Pancreas (tissue), 10 donors: ENCODE measurements around the gene P3H4. TPM values are rescaled to one million over a fixed set of nuclear protein-coding genes. Genes with fewer than 3 reads are reported as not detected.

ENCODE experiments used
- ATAC-seq, 4 donors: fragments of 200-7000 bp; cut with Tn5 transposase; one replicate each; pipeline versions ENCODE4 v1.8.0 to v1.9.1; 2020; ENCODE audit warnings: mild to moderate bottlenecking in 4 of 4, moderate library complexity in 4 of 4
- DNase-seq, 6 donors: peaks; one replicate each; pipeline ENCODE4 v3.0.0-alpha.2; 2020
- FAIRE-seq: peaks from 2 replicates; lab custom pipeline; 2012; peaks lifted over from hg19 to GRCh38; lab: Jason Lieb, UNC
- H3K27ac ChIP-seq, 4 donors: fragments of 200-600 bp; sonication (generic); 1 replicate in 3 of 4; 2 replicates in 1 of 4; pipeline versions ENCODE4 v1.5.0 to v1.8.0; 2020
- H3K27me3 ChIP-seq, 4 donors: fragments of 200-600 bp; one replicate each; pipeline ENCODE4 v1.8.0; 2021
- H3K36me3 ChIP-seq, 3 donors: fragments of 200-600 bp; sonication (generic) in 1 of 3; one replicate each; pipeline versions ENCODE4 v1.5.0 to v1.8.0; 2020 to 2021
- H3K4me1 ChIP-seq, 3 donors: fragments of 200-600 bp; one replicate each; pipeline ENCODE4 v1.8.0; 2021
- H3K4me3 ChIP-seq, 4 donors: fragments of 200-600 bp; sonication (generic) in 2 of 4; one replicate each; pipeline versions ENCODE4 v1.5.0 to v1.8.0; 2020 to 2021
- H3K9me3 ChIP-seq, 4 donors: fragments of 200-600 bp; one replicate each; pipeline ENCODE4 v1.8.0; 2021
- WGBS, 2 donors: extraction: QIAGEN DNeasy Blood & Tissue Kit; methylation state at CpG; one replicate each; pipeline ENCODE4 v1.1.7; 2013; 5-methylcytosine and 5-hydroxymethylcytosine counted together
- intact Hi-C, 3 donors: fragments of 100-400 bp; cut with DNase I; formaldehyde crosslinking; loops; one replicate each; pipeline versions ENCODE4 v1.11.1 to v1.14.2; 2022
- polyA plus RNA-seq, 2 donors: library from polyadenylated mRNA; stranded (reverse); fragments of 200-250 nt; gene quantifications; one replicate each; pipeline ENCODE4 v1.2.3, GENCODE V29; 2013
- total RNA-seq, 6 donors: library from RNA; stranded (reverse); fragmentation: NEBNext Ultra II Directional in 4 of 6; extraction: Animal tissue kit (Norgen Biotek cat#: 25700) in 4 of 6; gene quantifications; one replicate each; pipeline versions ENCODE4 v1.2.1 to v1.2.4, GENCODE V29; 2021 to 2023
- TF ChIP-seq, protein P1 (sequence below), 4 donors: fragments of 200-600 bp; sonication (generic) in 3 of 4; IDR thresholded peaks; one replicate each; pipeline versions ENCODE4 v1.5.0 to v1.8.0; 2021; ENCODE audit warnings: antibody characterized with exemption in 4 of 4
- donor health status: healthy with polysubstance abuse.
- donor health status: DM: no; HTN: no; CAD: no; lungs with moderate emphysema.
- donor health status: DM: no; HTN: no; CAD: no.
- donor health status: control.
- donor health status: control.
- donor health status: Bipolar disorder and iron deficiency.
- donor health status: DM: yes; HTN: yes; CAD: no.
- donor health status: DM: no; HTN: no; CAD: no.
- donor health status: DM: no; HTN: no; CAD: no.
- donor health status: DM: yes; HTN: yes; CAD: no.

P3H4 gene
- total and polyA plus RNA-seq, 8 donors = 8.4 to 16.6 (median 11.4) TPM

DNA sequence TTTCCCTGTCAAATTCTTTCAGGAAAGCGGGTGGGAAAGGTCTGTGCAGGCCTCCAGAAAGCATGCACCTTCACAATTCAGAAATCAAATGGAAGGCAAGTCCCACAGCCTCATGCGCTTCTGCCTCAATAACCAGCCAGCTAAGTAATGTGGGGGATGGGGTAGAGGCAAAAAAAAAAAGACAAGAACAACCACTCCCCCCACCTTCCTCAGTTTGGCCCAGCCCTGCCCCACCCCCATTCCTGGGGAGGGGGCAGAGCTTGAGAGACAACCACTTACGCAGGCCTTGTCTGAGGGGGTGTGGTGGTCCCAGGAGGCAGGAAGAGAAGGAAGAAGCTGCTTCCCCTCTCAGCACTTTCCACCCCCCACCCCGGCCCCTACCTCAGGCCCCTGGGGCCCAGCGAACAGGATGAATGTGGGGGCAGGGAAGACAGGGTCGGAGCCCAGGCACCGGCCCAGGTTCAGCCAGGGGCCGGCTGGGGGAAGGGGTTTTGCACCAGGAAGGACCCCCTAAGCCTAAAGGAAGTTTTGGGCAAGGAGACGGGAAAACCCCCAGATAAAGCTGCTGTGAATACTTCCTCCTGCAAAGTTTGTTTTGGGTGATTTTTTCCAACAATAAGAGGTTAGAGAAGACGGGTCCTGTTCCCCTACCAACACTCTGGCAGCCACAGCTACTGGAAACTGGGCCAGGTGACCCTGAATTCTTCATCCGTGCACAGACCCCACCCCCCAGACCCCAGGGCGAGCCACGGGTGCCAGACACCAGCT lies 26.5 kb downstream of the P3H4 start:
- Histone ChIP-seq H3K9me3 (no peaks in the 10 kb centered on the region), H3K4me1 (peaks cover 5 to 29% (median 7%) of the 10 kb centered on the region in 3 donors), H3K4me3 (peak overlapping the region; percentile 52 to 88 (median 70)), H3K36me3 (no peaks in the 10 kb centered on the region), H3K27me3 (no peaks in the 10 kb centered on the region), H3K27ac (peak overlapping the region; percentile 90 to 98 (median 95))
- FAIRE-seq (no peak), ATAC-seq (no peak), DNase-seq (no peak)
- intact Hi-C loops = no loop called here
- whole genome bisulfite sequencing, 2 donors = 6% methylated on average over 12 to 13 of the region's 13 CpGs
- TF ChIP-seq, protein P1, sequence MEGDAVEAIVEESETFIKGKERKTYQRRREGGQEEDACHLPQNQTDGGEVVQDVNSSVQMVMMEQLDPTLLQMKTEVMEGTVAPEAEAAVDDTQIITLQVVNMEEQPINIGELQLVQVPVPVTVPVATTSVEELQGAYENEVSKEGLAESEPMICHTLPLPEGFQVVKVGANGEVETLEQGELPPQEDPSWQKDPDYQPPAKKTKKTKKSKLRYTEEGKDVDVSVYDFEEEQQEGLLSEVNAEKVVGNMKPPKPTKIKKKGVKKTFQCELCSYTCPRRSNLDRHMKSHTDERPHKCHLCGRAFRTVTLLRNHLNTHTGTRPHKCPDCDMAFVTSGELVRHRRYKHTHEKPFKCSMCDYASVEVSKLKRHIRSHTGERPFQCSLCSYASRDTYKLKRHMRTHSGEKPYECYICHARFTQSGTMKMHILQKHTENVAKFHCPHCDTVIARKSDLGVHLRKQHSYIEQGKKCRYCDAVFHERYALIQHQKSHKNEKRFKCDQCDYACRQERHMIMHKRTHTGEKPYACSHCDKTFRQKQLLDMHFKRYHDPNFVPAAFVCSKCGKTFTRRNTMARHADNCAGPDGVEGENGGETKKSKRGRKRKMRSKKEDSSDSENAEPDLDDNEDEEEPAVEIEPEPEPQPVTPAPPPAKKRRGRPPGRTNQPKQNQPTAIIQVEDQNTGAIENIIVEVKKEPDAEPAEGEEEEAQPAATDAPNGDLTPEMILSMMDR (IDR thresholded peaks at IDR 0.05) = no peak

- peak overlapping the region in 3 of 4 donors; percentile 95 to 98 (median 95) for H3K27ac ChIP-seq
- FAIRE-seq (no peak), ATAC-seq (peak in 3 of 4 donors; percentile 2 to 5 (median 5))
These were observed 27.5 kb downstream of the P3H4 start for GRCh38 chr17:41784207-41784744.

GRCh38 chr17:41782142-41782541 lies 29.6 kb downstream of the P3H4 start:
- DNase-seq (no peak), FAIRE-seq (no peak), ATAC-seq (no peak)
- TF ChIP-seq, protein P1 (IDR thresholded peaks at IDR 0.05) = no peak
- H3K27ac ChIP-seq = peak overlapping the region in 1 of 4 donors; percentile 6
- H3K4me3 ChIP-seq = no peak overlapping the region
- H3K4me1 ChIP-seq = peaks cover 16 to 52% (median 18%) of the 10 kb centered on the region in 3 donors
- intact Hi-C loops = no loop called here
- WGBS, 2 donors = 32 to 33% methylated on average over 4 of the region's 4 CpGs
- no peaks in the 10 kb centered on the region for H3K27me3 ChIP-seq
- H3K36me3 ChIP-seq = no peaks in the 10 kb centered on the region
- no peaks in the 10 kb centered on the region for H3K9me3 ChIP-seq

More at GRCh38 chr17:41784207-41784744, 27.5 kb downstream of the P3H4 start:
- Histone ChIP-seq H3K4me3 (peak overlapping the region in 2 of 4 donors; percentile 75 to 88), H3K27me3 (no peaks in the 10 kb centered on the region), H3K36me3 (no peaks in the 10 kb centered on the region), H3K4me1 (peaks cover 5 to 36% (median 7%) of the 10 kb centered on the region in 3 donors), H3K9me3 (no peaks in the 10 kb centered on the region)
- DNase-seq = peak in 2 of 6 donors; percentile 54 to 60
- intact Hi-C loops = no loop called here
- 26 to 27% methylated on average over 6 of the region's 6 CpGs for WGBS, 2 donors
- TF ChIP-seq, protein P1 (IDR thresholded peaks at IDR 0.05) = no peak

DNA sequence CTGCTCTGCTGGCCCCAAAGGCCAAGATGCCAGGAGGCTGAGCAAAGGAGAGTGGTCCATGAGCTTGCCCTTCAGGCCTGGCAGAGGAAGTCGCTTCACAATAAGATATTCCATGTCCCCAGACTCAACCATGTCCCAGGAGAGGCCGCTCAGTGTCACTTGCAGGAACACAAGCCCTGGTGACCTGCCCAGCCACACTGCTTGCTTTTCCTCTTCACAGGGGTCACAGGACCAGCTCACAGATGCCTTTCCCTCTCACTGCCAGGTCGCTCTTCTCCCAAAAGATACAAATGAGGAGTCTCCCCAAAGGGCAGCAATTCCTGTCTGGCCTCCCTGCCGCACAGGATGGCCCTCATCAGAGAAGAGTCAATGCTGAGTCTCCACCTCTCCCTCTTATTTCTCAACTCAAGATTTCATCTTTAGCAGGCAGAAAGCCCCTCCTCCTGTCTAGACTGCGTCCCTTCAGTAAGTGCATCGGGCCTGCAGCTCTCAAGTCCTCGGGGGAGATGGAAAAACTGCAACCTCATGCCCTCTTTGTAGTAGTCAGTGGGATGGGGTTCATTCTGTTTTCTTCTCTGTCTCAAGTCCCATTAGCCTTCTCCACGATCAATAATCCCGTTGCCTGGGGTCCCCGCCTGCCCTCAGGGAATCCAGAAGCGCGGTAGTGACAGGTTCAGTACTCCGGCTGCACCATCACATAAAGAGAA lies 30.2 kb downstream of the P3H4 start:
- no peaks in the 10 kb centered on the region for H3K27me3 ChIP-seq
- DNase-seq (no peak), FAIRE-seq (no peak), ATAC-seq (no peak)
- no peaks in the 10 kb centered on the region for H3K9me3 ChIP-seq
- 73 to 79% methylated on average over 13 of the region's 13 CpGs for WGBS, 2 donors
- intact Hi-C loops = no loop called here
- peaks cover 21 to 55% (median 22%) of the 10 kb centered on the region in 3 donors for H3K4me1 ChIP-seq
- H3K4me3 ChIP-seq = no peak overlapping the region
- no peaks in the 10 kb centered on the region for H3K36me3 ChIP-seq
- H3K27ac ChIP-seq = peak overlapping the region in 1 of 4 donors; percentile 4
- TF ChIP-seq, protein P1 (IDR thresholded peaks at IDR 0.05) = no peak
